ENCODE data around the gene TMEM176B. TPM values are rescaled to one million over a fixed set of nuclear protein-coding genes. Genes with fewer than 3 reads are reported as not detected.

The TMEM176B gene
- total and polyA plus RNA-seq, 7 donors, result 2.2 to 15.9 (median 4.4) TPM

- H3K27me3 ChIP-seq (ENCODE audit: insufficient read depth in 3 of 3, low read length in 2 of 3), result no peaks in the 10 kb centered on the region
- no peak overlapping the region for H3K27ac ChIP-seq
- ATAC-seq (no peak), DNase-seq (no peak)
- no peaks in the 10 kb centered on the region for H3K4me1 ChIP-seq
- intact Hi-C loops (cut with DNase I), result no loop called here
- peaks cover 0 to 6% of the 10 kb centered on the region in 2 donors for H3K36me3 ChIP-seq (ENCODE audit: insufficient read depth in 1 of 2, low read depth in 1 of 2)
- no peaks in the 10 kb centered on the region for H3K9me3 ChIP-seq
- TF ChIP-seq, protein P1, sequence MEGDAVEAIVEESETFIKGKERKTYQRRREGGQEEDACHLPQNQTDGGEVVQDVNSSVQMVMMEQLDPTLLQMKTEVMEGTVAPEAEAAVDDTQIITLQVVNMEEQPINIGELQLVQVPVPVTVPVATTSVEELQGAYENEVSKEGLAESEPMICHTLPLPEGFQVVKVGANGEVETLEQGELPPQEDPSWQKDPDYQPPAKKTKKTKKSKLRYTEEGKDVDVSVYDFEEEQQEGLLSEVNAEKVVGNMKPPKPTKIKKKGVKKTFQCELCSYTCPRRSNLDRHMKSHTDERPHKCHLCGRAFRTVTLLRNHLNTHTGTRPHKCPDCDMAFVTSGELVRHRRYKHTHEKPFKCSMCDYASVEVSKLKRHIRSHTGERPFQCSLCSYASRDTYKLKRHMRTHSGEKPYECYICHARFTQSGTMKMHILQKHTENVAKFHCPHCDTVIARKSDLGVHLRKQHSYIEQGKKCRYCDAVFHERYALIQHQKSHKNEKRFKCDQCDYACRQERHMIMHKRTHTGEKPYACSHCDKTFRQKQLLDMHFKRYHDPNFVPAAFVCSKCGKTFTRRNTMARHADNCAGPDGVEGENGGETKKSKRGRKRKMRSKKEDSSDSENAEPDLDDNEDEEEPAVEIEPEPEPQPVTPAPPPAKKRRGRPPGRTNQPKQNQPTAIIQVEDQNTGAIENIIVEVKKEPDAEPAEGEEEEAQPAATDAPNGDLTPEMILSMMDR (IDR thresholded peaks at IDR 0.05), result no peak
- 72 to 83% (median 81%) methylated on average over 14 of the region's 14 CpGs for WGBS, 3 donors
- no peak overlapping the region for H3K4me3 ChIP-seq
Measured at GRCh38 chr7:150742286-150742968, 57.7 kb downstream of the TMEM176B start.

Other genes starting within 250 kb of the TMEM176B start
- gene GIMAP4, start 233.0 kb downstream of the TMEM176B start, total RNA-seq, result 10 to 100 TPM; 14.2 to 36.4 (median 15.1) TPM
- gene GIMAP4, start 233.0 kb downstream of the TMEM176B start, polyA plus RNA-seq, result 10 to 100 TPM; 13.6 to 21.7 (median 15.0) TPM
- 10 to 100 TPM; 10.3 to 21.8 (median 14.0) TPM for gene GIMAP6, start 168.0 kb downstream of the TMEM176B start, total RNA-seq
- gene GIMAP6, start 168.0 kb downstream of the TMEM176B start, polyA plus RNA-seq, result 10 to 100 TPM in 1 of 3 donors, 1 to 10 TPM in 2; 8.2 to 12.6 (median 9.5) TPM
- gene GIMAP2, start 114.7 kb downstream of the TMEM176B start, total RNA-seq, result 1 to 10 TPM; 1.5 to 5.3 (median 2.8) TPM
- gene GIMAP2, start 114.7 kb downstream of the TMEM176B start, polyA plus RNA-seq, result 1 to 10 TPM; 1.4 to 3.1 (median 2.3) TPM
- gene GIMAP1, start 83.8 kb downstream of the TMEM176B start, total RNA-seq, result 1 to 10 TPM; 1.8 to 3.9 (median 2.4) TPM
- gene GIMAP1, start 83.8 kb downstream of the TMEM176B start, polyA plus RNA-seq, result 1 to 10 TPM; 3.3 to 3.6 (median 3.5) TPM
- 1 to 10 TPM; 4.1 to 8.4 (median 7.7) TPM for gene GIMAP5, start 62.9 kb downstream of the TMEM176B start, total RNA-seq
- 10 to 100 TPM in 2 of 3 donors, 1 to 10 TPM in 1; 8.8 to 12.4 (median 11.8) TPM for gene GIMAP5, start 62.9 kb downstream of the TMEM176B start, polyA plus RNA-seq
- gene TMEM176A, start 405 bp upstream of the TMEM176B start, total RNA-seq, result 10 to 100 TPM in 1 of 4 donors, 1 to 10 TPM in 3; 2.9 to 13.7 (median 4.2) TPM
- gene TMEM176A, start 405 bp upstream of the TMEM176B start, polyA plus RNA-seq, result 1 to 10 TPM; 2.3 to 3.2 (median 3.0) TPM
- under 1 TPM in 1 of 4 donors, not detected in 3; 0.08 TPM for gene AOC1, start 52.2 kb upstream of the TMEM176B start, total RNA-seq
- gene AOC1, start 52.2 kb upstream of the TMEM176B start, polyA plus RNA-seq, result under 1 TPM in 1 of 3 donors, not detected in 2; 0.25 TPM
- under 1 TPM; 0.21 to 0.39 (median 0.22) TPM for gene KCNH2, start 178.0 kb upstream of the TMEM176B start, total RNA-seq
- under 1 TPM; 0.18 to 0.48 (median 0.20) TPM for gene KCNH2, start 178.0 kb upstream of the TMEM176B start, polyA plus RNA-seq
- 10 to 100 TPM in 1 of 4 donors, 1 to 10 TPM in 3; 5.8 to 13.2 (median 6.3) TPM for gene NOS3, start 190.7 kb upstream of the TMEM176B start, total RNA-seq
- gene NOS3, start 190.7 kb upstream of the TMEM176B start, polyA plus RNA-seq, result 1 to 10 TPM; 1.4 to 5.7 (median 5.0) TPM
- not detected for gene ATG9B, start 224.1 kb upstream of the TMEM176B start, total RNA-seq
- under 1 TPM; 0.12 to 0.18 (median 0.18) TPM for gene ATG9B, start 224.1 kb upstream of the TMEM176B start, polyA plus RNA-seq
- 10 to 100 TPM; 13.2 to 20.7 (median 19.2) TPM for gene ABCB8, start 228.1 kb upstream of the TMEM176B start, total RNA-seq
- 10 to 100 TPM in 2 of 3 donors, 1 to 10 TPM in 1; 9.3 to 16.6 (median 12.9) TPM for gene ABCB8, start 228.1 kb upstream of the TMEM176B start, polyA plus RNA-seq
- gene ASIC3, start 248.2 kb upstream of the TMEM176B start, total RNA-seq, result 1 to 10 TPM; 2.1 to 6.2 (median 3.9) TPM
- gene ASIC3, start 248.2 kb upstream of the TMEM176B start, polyA plus RNA-seq, result 1 to 10 TPM; 1.8 to 5.0 (median 1.8) TPM

Measured in psoas muscle (tissue), 8 donors.